Measurements from ENCODE around the gene CCDC54.

The CCDC54 gene

GRCh38 chr3:107404727-107405469, 27.7 kb downstream of the CCDC54 start:
- no peak overlapping the region for H3K4me3 ChIP-seq (ENCODE audit: low read depth, low read length)
- TF ChIP-seq CTCF (IDR thresholded peaks at IDR 0.05; ENCODE audit: borderline replicate concordance, insufficient read depth, low read depth, low read length), result no peak

GRCh38 chr3:107407355-107407754, 30.1 kb downstream of the CCDC54 start:
- TF ChIP-seq CTCF (IDR thresholded peaks at IDR 0.05; ENCODE audit: borderline replicate concordance, insufficient read depth, low read depth, low read length), result no peak
- no peak overlapping the region for H3K4me3 ChIP-seq (ENCODE audit: low read depth, low read length)

GRCh38 chr3:107408513-107408912, 31.3 kb downstream of the CCDC54 start:
- no peak overlapping the region for H3K4me3 ChIP-seq (ENCODE audit: low read depth, low read length)

GRCh38 chr3:107409365-107409764, 32.1 kb downstream of the CCDC54 start:
- TF ChIP-seq CTCF (IDR thresholded peaks at IDR 0.05; ENCODE audit: borderline replicate concordance, insufficient read depth, low read depth, low read length), result no peak
- H3K4me3 ChIP-seq (ENCODE audit: low read depth, low read length), result no peak overlapping the region

More at GRCh38 chr3:107408513-107408912, 31.3 kb downstream of the CCDC54 start:
- no peak for TF ChIP-seq CTCF (IDR thresholded peaks at IDR 0.05; ENCODE audit: borderline replicate concordance, insufficient read depth, low read depth, low read length)

- no peak overlapping the region for H3K4me3 ChIP-seq (ENCODE audit: low read depth, low read length)
- TF ChIP-seq CTCF (IDR thresholded peaks at IDR 0.05; ENCODE audit: borderline replicate concordance, insufficient read depth, low read depth, low read length), result no peak
Measured at GRCh38 chr3:107410606-107411005, 33.4 kb downstream of the CCDC54 start.

- no peak overlapping the region for H3K4me3 ChIP-seq (ENCODE audit: low read depth, low read length)
- no peak for TF ChIP-seq CTCF (IDR thresholded peaks at IDR 0.05; ENCODE audit: borderline replicate concordance, insufficient read depth, low read depth, low read length)
Measured at GRCh38 chr3:107411056-107411455, 33.8 kb downstream of the CCDC54 start.

GRCh38 chr3:107411779-107412178, 34.5 kb downstream of the CCDC54 start:
- H3K4me3 ChIP-seq (ENCODE audit: low read depth, low read length), result no peak overlapping the region
- TF ChIP-seq CTCF (IDR thresholded peaks at IDR 0.05; ENCODE audit: borderline replicate concordance, insufficient read depth, low read depth, low read length), result no peak

Data from GM12875 (cell line).